Panc1 (cell line): Measurements from ENCODE around the gene PPP1R1B.
A peak's percentile ranks its signal among the peaks of the same experiment; 100 is the strongest.

Experiments
- SIN3A ChIP-seq: IDR thresholded peaks from 2 replicates; pipeline ENCODE4 v1.6.1; 2012; ENCODE audit warnings: low read depth, mild to moderate bottlenecking, low read length, moderate library complexity, borderline replicate concordance; ENCODE audit not compliant: insufficient read depth
- TF ChIP-seq, protein P1 (sequence below): fragments of 450-650 bp; IDR thresholded peaks from 2 replicates; pipeline ENCODE4 v1.5.1; 2017; ENCODE audit warnings: mild to moderate bottlenecking

DNA sequence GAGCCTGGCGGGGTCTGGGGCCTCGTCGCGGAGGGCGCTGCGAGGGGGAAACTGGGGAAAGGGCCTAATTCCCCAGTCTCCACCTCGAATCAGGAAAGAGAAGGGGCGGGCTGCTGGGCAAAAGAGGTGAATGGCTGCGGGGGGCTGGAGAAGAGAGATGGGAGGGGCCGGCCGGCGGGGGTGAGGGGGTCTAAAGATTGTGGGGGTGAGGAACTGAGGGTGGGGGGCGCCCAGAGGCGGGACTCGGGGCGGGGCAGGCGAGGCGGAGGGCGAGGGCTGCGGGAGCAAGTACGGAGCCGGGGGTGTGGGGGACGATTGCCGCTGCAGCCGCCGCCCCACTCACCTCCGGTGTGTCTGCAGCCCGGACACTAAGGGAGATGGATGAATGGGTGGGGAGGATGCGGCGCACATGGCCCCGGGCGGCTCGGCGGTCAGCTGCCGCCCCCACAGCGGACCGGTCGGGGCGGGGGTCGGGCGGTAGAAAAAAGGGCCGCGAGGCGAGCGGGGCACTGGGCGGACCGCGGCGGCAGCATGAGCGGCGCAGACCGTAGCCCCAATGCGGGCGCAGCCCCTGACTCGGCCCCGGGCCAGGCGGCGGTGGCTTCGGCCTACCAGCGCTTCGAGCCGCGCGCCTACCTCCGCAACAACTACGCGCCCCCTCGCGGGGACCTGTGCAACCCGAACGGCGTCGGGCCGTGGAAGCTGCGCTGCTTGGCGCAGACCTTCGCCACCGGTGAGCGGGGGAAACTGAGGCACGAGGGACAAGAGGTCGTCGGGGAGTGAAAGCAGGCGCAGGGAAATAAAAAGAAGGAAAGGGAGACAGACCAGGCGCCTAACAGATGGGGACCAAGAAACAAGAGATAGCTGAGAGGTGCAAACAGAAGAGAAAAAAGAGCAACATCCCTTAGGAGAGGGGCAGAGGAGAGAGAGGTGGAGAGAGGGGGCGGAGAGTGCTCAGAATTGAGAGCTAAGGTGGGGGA is 41.5 kb downstream of the PPP1R1B start, which contains the start of gene PNMT:
- TF ChIP-seq, protein P1, sequence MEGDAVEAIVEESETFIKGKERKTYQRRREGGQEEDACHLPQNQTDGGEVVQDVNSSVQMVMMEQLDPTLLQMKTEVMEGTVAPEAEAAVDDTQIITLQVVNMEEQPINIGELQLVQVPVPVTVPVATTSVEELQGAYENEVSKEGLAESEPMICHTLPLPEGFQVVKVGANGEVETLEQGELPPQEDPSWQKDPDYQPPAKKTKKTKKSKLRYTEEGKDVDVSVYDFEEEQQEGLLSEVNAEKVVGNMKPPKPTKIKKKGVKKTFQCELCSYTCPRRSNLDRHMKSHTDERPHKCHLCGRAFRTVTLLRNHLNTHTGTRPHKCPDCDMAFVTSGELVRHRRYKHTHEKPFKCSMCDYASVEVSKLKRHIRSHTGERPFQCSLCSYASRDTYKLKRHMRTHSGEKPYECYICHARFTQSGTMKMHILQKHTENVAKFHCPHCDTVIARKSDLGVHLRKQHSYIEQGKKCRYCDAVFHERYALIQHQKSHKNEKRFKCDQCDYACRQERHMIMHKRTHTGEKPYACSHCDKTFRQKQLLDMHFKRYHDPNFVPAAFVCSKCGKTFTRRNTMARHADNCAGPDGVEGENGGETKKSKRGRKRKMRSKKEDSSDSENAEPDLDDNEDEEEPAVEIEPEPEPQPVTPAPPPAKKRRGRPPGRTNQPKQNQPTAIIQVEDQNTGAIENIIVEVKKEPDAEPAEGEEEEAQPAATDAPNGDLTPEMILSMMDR, result peak; percentile 87
- TF ChIP-seq SIN3A, result 0 out of 2 replicates have a peak, but pooled peaks have one; percentile 65
